GM18508 (cell line): Measurements from ENCODE around the gene TOMM7.
"Not testable (repeated sequence)": the region's sequence is repeated elsewhere in the genome, so short reads cannot be mapped to it uniquely, and the experiment has no call there.

Experiments
- ATAC-seq: cut with Tn5 transposase; IDR thresholded peaks from one replicate; pipeline ENCODE4 v1.9.1; 2021; ENCODE audit warnings: moderate number of reproducible peaks; ENCODE audit not compliant: insufficient read depth, unreplicated experiment

The TOMM7 gene

GRCh38 chr7:22791204-22792158 is 31.2 kb downstream of the TOMM7 start:
- ATAC-seq: no peak

DNA sequence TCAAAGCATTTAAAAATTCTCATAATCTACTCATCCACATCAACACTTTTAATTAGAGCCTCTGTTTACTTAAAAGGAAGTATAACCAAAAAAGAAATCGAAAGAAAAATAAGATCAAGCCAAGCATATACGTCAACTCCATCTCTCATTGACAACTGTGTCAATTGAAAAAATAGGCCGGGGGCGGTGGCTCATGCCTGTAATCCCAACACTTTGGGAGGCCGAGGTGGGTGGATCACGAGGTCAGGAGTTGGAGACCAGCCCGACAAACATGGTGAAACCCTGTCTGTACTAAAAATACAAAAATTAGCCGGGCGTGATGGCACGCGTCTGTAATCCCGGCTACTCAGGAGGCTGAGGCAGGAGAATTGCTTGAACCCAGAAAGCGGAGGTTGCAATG is 32.0 kb downstream of the TOMM7 start:
- ATAC-seq: not testable (repeated sequence)

- no peak for ATAC-seq
These were observed 34.7 kb downstream of the TOMM7 start for GRCh38 chr7:22787951-22788350.

DNA sequence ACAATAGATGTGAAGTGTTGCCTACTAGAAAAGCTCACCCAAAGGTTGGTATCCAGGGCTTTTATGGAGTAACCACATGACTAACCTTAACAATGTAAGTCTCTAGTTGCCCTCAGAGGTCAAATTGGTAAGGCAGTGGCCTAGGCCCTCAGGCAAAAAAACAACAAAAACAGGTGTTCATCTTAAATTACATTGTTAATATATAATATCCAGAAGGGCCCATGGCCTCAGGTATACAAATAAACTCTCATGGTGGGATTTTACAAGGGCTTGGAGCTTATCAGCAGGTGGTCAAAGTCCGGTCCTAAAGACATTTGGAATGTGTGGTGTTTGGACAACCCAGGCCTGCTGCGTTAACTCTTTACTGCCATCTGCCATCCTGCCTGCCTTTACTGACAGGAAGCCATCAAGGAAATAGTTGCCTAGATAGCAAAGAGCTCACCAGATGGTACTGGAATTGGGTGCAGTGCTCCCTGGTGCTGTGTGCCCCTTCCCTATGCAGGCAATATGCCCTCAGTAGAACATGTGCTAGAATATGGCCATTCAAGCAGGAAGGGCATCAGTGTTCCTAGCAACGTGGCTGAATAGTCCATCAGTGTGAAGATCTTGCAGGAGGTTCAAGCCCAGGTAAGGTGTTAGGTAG is 36.2 kb downstream of the TOMM7 start:
- no peak for ATAC-seq

- ATAC-seq: no peak
These were observed 38.3 kb downstream of the TOMM7 start for GRCh38 chr7:22784346-22784745.

DNA sequence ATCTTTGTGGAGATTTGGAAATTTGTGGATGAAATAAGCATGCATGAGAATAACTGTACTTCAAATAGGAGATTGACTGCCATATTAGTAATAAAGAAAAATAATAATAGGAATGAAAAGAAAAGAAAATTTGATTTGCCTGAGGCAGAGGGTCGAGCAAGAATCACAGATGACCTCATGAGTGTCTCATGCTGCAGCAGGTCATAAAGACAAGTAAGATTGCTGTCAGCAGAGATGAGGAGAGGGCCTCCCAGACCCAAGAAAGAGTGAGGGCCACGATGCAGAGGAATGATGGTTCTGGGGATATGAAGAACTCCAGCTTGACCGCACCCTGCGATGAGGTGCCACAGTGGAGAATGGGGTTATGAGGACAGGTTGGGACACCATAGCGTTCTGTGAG is 39.2 kb downstream of the TOMM7 start:
- no peak for ATAC-seq

DNA sequence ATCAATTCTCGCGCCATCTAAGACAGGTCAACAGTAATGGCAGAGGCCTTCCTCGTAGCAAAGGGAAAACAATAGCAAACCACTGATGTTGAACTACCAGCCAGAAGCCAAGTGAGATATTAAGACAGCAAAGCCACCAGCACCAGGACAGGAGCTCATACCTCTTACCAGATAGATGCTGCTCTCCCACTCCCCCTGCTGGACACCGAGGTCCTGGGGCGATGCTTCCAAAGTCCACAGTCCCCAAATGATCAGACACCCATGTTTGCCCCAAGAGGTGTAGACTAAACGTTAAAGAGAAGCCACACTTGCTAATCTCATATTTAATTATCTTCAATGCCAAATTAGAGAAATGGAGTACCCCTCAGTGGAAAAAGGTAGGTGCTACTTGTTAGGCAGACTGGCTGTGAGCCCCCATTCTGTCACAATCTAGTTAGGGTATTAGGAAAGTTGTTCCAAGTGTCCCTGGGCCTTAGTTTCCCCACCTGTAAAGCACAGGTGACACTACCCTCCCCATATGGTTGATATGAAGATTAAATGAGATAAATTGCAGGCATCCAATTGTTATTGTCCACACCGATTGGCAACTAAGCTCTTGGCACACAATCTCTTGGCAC is 39.9 kb downstream of the TOMM7 start:
- ATAC-seq: no peak

GRCh38 chr7:22781230-22781711 is 41.4 kb downstream of the TOMM7 start:
- ATAC-seq: no peak

DNA sequence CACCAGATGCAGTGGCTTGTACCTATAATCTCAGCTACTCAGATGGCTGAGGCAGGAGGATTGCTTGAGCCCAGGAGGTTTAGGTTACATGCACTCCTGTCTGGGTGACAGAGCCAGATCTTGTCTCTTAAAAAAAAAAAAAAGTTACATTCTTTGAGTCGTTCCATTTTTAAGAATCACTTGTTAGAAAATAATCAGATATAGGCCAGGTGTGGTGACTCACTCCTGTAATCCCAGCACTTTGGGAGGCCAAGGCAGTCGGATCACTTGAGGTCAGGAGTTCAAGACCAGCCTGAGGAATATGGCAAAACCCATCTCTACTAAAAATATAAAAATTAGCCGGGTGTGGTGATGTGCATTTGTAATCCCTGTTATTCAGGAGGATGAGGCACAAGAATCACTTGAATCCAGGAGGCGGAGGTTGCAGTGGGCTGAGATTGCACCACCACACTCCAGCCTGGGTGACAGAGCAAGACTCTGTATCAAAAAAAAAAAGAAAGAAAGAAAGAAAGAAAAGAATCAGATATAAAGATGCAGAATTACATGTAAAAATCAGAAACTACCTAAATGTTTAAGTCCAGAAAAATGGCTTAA is 42.8 kb downstream of the TOMM7 start:
- not testable (repeated sequence) for ATAC-seq

- no peak for ATAC-seq
These were observed 45.7 kb downstream of the TOMM7 start for GRCh38 chr7:22776964-22777363.

GRCh38 chr7:22772885-22773284 is 49.8 kb downstream of the TOMM7 start:
- ATAC-seq: no peak

DNA sequence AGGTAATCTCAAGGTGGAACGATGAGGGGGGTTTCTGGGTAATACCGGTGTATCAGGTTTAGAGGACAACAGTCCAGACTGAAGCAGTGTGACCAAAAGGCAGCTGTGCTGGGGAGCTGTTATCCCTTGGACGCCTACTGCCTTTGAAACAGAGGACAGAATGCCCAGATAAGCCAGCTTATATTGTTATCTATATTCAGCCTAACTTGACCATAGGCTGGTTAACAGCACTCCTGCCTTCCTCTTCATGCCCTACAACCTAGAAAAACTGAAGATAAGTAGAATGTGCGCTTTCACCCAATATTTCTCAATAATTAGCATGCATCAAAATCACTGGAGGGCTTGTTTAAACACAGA is 50.8 kb downstream of the TOMM7 start:
- ATAC-seq: no peak

DNA sequence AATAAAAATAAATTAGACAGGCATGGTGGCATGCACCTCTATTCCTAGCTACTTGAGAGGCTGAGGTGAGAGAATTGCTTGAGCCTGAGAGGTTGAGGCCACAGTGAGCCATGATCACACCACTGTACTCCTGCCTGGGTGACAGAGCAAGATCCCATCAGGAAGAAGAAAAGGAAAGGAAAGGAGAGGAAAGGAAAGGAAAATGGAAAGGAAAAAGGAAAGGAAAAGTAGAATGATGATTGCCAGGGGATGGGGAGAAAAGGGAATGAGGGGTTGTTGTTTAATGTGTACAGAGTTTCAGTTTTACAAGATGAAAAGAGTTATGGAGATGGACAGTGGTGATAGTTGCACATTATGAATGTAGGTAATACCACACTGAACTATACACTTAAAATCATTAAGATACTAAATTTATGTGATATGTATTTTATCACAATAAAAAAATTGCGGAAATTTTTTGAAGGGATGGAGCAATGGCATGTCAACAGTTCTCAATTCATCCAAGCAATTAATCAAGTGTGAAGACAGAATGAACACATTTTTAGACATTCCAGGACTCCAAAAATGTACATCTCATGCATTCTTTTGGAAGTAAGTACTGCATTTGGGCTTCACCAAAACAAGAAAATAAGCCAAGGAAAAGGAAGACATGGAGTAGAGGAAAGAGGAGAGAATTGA is 51.3 kb downstream of the TOMM7 start:
- ATAC-seq: no peak

DNA sequence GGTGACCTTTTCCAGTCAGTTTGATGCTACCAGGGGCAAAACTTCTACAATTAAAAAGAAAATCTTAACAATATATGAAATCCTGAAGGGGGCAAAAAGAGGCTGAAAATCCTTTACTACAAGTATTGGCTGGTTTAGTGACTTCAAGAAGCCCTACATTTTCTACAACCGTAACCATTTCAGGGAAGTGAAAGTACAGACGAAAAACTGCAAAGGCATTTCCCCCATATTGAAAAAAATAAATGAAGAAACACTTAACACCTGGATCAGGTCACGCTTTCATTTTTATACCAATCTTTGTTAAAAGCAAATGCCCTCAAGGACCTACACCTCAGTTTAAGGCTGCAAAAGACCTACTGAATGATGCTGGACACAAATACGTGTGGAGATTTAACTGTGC is 57.0 kb downstream of the TOMM7 start:
- ATAC-seq: peak; percentile 70
